ENCODE data around the gene ASCL2.
"Not testable (repeated sequence)": the region's sequence is repeated elsewhere in the genome, so short reads cannot be mapped to it uniquely, and the experiment has no call there.

ASCL2 gene

GRCh38 chr11:2289350-2289749 is 19.0 kb upstream of the ASCL2 start:
- no peaks in the 10 kb centered on the region for H3K36me3 Mint-ChIP-seq (ENCODE audit: low read depth)
- H3K4me1 Mint-ChIP-seq: peaks cover 19% of the 10 kb centered on the region
- peaks cover 29% of the 10 kb centered on the region for H3K27me3 Mint-ChIP-seq (ENCODE audit: low read depth, poor library complexity)
- no peak overlapping the region for H3K4me3 Mint-ChIP-seq
- peaks cover 7% of the 10 kb centered on the region for H3K9me3 Mint-ChIP-seq
- no peak for TF ChIP-seq CTCF (IDR thresholded peaks at IDR 0.05)
- H3K27ac Mint-ChIP-seq: no peak overlapping the region
- DNase-seq: no peak

- TF ChIP-seq CTCF (IDR thresholded peaks at IDR 0.05): no peak
- no peak for DNase-seq
- Mint-ChIP-seq H3K9me3 (peaks cover 21% of the 10 kb centered on the region), H3K27me3 (ENCODE audit: low read depth, poor library complexity) (peaks cover 26% of the 10 kb centered on the region), H3K27ac (no peak overlapping the region), H3K4me1 (peaks cover 19% of the 10 kb centered on the region), H3K4me3 (no peak overlapping the region), H3K36me3 (ENCODE audit: low read depth) (no peaks in the 10 kb centered on the region)
Observed at GRCh38 chr11:2287091-2287490, 16.7 kb upstream of the ASCL2 start.

GRCh38 chr11:2286350-2286749 is 16.0 kb upstream of the ASCL2 start:
- H3K4me3 Mint-ChIP-seq; H3K27ac Mint-ChIP-seq; DNase-seq; H3K36me3 Mint-ChIP-seq (ENCODE audit: low read depth): not testable (repeated sequence)
- Mint-ChIP-seq H3K27me3 (ENCODE audit: low read depth, poor library complexity) (peaks cover 31% of the 10 kb centered on the region), H3K4me1 (peaks cover 19% of the 10 kb centered on the region), H3K9me3 (peaks cover 28% of the 10 kb centered on the region)

GRCh38 chr11:2280208-2280607 is 9.8 kb upstream of the ASCL2 start:
- Mint-ChIP-seq H3K4me3 (no peak overlapping the region), H3K27ac (no peak overlapping the region), H3K9me3 (peaks cover 46% of the 10 kb centered on the region), H3K36me3 (ENCODE audit: low read depth) (peaks cover 5% of the 10 kb centered on the region), H3K4me1 (peaks cover 4% of the 10 kb centered on the region), H3K27me3 (ENCODE audit: low read depth, poor library complexity) (peaks cover 24% of the 10 kb centered on the region)
- no peak for TF ChIP-seq CTCF (IDR thresholded peaks at IDR 0.05)
- no peak for DNase-seq

GRCh38 chr11:2277933-2278523 is 7.6 kb upstream of the ASCL2 start:
- Mint-ChIP-seq H3K4me1 (peaks cover 4% of the 10 kb centered on the region), H3K4me3 (no peak overlapping the region), H3K36me3 (ENCODE audit: low read depth) (peaks cover 5% of the 10 kb centered on the region), H3K9me3 (peaks cover 46% of the 10 kb centered on the region), H3K27me3 (ENCODE audit: low read depth, poor library complexity) (peaks cover 44% of the 10 kb centered on the region), H3K27ac (no peak overlapping the region)
- DNase-seq: no peak
- no peak for TF ChIP-seq CTCF (IDR thresholded peaks at IDR 0.05)

GRCh38 chr11:2277008-2277346 is 6.6 kb upstream of the ASCL2 start:
- no peak overlapping the region for H3K27ac Mint-ChIP-seq
- peaks cover 39% of the 10 kb centered on the region for H3K9me3 Mint-ChIP-seq
- H3K36me3 Mint-ChIP-seq (ENCODE audit: low read depth): peaks cover 5% of the 10 kb centered on the region
- no peak for TF ChIP-seq CTCF (IDR thresholded peaks at IDR 0.05)
- peaks cover 47% of the 10 kb centered on the region for H3K27me3 Mint-ChIP-seq (ENCODE audit: low read depth, poor library complexity)
- H3K4me3 Mint-ChIP-seq: no peak overlapping the region
- H3K4me1 Mint-ChIP-seq: peaks cover 4% of the 10 kb centered on the region
- DNase-seq: no peak

Data from nephron progenitor cell (in vitro differentiated cells).